Measurements from ENCODE around the gene RIMBP2.
"Not testable (repeated sequence)": the region's sequence is repeated elsewhere in the genome, so short reads cannot be mapped to it uniquely, and the experiment has no call there.

RIMBP2 gene

DNA sequence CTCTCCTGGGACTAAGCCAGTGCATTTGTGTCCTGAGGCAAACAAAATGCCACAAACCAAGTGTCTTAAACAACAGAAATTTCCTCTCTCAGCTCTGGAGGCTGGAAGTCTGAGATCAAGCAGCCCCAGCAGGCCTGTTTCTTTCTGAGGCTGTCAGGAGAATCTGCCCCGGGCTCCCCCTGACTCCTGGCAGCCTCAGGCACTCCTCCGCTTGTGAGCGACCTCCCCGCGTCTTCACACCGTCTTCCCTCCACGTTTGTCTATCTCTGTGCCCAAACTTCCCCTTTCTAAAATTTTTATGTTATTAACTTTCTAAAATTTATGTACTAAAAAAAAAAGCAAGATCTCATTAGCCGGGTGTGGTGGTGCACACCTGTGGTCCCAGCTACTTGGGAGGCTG is 59.7 kb downstream of the RIMBP2 start:
- no peak for DNase-seq (ENCODE audit: low read depth)

DNA sequence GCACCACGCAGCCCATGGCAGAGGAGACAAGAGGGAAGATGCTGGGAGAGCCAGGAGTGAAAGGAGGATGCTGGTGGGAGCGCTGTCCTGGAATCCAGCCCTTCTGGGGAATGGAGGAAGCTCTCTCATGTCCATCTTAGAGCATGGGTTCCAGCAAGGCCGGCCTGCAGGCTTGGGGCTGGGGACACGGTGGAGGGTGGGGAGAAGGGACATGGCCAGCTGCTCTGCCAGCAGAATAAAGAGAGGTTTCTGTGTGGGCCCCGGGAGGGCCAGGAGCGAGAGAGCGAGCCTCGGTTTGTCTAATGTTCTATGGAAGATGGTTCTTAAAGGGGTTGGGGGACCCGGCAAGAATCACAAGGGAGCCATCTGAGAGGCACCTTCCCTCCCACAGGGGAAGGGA is 60.2 kb downstream of the RIMBP2 start:
- no peak for DNase-seq (ENCODE audit: low read depth)

DNA sequence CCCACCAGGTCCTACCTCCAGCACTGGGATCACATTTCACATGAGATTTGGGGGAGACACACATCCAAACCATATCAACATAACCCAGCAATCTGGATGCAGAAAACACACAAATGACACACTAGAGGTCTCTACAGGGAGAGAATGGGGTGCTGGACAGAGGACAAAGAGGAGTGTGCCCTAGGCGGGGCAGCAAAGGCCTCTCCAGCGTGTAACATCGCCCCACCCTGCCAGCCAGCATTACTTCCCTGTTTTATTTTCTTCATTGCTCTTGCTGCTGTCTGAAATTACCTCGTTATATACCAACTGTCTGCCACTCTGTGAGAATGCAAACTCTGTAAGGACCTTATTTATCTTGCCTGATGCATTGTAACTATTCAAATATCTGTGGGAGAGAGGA is 61.1 kb downstream of the RIMBP2 start:
- DNase-seq (ENCODE audit: low read depth) = no peak

DNA sequence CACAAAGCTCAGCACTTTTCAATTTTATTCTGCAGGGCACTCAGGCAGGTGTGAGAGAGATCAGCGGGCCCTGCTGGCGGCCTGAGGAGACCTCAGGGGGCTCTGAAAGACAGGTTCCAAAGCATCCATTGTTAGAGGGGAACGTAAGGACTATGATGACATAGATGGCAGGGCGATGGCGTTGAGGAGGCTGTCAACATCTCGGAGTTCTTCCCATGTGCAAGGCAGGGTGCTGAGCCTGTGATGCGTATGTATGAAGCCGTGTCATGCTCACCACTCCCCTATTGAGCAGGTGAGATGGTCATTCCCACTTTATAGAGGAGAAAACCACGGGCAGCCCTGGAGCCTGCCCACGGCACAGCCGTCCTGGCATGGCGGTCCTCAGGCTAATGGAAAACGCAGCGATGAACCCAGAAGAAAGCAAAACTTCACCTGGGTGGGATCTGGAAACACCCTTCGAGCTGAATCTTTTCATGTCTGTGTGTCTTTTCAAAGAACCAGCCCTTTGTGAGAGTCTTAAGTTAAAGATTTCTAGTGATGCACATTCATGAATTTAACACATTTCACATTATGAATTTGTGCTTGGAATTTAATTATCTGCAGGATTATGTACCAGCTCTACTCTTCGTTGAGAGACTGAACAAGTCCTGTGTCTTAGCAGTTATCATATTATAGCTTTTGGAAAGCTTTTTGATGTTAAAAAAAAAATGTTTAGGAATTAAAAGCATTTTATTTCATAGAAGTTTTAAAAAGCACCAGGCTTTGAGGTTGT is 64.7 kb downstream of the RIMBP2 start:
- DNase-seq (ENCODE audit: low read depth) = no peak

DNA sequence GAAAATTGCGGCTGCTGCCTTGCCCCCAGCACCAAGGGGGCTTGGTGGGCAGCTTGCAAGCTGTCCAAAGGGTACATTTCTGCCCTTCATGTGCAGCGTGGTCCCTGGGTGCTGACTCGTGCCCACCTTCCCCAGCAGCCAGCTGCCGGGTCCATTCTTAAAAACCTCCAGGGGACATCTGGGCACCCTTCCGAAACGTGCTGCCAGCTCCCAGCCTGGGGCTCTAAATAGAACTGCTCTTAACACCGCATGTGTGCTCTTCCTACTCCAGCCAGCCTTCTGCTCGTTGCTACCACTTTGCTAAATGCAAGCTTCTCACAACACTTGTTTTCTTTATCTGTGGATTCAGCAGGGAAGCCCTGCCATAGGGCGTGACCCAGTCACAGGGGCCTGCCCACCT is 66.0 kb downstream of the RIMBP2 start:
- DNase-seq (ENCODE audit: low read depth) = no peak

DNA sequence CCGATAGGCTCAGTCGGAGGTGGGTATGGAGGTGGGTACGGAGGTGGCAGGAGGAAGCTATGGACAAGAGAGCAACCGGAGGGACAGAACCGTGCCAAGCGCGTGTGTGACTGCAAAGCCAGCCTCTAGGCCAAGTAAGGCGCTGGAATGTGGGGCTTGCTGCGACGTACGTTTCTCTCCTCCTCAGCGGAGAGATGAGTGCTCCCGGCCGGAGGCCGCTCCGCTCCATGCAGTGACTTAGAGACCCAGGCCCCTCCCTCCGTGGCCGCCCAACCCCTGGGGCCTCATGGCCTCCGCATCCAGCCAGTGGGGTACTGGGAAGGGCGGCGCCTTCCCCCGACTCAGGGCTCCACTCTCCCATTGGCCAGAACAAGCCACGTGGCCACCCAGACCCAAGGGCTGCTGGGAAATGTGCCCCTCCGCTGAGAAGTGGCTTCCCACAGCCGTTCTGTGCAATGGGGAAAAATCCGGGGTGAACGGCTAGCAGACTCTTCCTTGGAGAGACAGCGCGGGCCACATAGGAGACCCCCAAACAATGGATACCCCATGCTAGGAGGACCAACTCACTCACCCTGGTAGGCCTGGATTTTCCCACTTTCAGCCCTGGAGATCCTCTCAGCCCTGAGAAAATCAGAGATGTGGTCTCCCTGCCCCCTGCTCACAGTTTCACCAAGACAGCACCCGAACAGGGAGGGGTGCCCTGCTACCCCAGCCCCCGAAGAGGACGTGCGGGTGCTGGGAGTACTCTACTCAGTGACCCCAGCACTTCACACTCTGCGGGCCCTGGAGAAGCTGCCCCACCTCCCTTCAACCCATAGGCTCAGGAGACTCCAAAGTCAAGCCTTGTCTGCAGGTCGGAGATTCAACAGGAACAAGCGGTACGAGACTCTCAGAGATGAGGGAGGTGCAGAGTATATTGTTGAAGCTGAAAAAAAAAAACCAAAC is 66.7 kb downstream of the RIMBP2 start:
- no peak for DNase-seq (ENCODE audit: low read depth)

DNA sequence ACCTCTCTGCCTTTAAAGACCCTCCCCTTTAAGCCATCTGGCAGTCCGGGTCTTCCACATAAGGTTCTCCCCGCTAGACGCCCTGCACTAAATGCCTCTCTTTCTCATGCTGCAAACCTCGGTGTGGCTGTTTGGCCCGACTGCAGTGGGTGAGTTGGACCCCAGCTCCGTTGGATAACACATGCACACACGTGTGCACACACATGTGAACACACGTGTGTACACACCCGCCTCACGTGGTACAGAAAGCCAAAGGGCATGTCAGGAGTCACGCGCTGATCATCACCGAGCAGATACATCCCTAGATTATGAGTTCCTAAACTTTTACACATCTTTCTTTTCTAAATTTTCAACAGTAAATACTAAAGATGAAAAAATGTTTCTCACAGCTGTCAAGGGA is 68.3 kb downstream of the RIMBP2 start:
- DNase-seq (ENCODE audit: low read depth) = no peak

DNA sequence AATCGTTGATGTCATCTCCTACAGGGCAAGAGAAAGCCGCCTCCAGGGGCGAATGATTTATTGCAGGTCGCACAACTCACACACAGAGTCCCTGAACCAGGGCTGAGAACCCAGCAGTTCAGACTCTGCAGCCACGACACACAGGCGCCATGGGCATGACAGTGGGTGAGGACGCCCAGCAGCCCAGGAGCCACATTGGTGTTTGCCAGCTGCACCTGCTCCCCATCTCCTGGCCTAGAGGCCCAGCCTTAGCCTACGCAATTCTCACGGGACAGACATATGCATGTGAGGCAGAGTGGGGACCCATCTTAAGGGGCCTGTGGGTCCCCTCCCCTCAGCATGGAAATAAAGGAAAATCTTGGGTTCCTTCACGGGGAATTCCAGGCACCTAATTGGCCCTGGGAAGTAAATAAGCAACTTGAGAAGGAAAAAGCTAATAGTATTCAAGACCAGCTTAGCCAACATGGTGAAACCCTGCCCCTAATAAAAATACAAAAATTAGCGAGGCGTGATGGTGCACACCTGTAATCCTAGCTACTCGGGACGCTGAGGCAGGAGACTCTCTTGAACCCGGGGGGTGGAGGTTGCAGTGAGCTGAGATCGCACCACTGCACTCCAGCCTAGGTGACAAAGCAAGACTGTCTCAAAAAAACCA is 69.3 kb downstream of the RIMBP2 start:
- DNase-seq (ENCODE audit: low read depth) = no peak

DNA sequence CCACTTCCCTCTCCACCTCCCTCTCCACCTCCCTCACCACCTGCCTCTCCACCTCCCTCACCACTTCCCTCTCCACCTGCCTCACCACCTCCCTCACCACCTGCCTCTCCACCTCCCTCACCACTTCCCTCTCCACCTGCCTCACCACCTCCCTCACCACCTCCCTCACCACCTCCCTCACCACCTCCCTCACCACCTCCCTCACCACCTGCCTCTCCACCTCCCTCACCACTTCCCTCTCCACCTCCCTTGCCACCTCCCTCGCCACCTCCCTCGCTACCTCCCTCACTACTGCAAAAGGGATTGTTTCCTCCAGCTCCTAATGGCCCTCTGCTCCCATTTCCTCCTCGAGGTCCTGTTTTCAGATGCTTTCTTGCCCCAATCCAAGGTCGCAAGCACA is 69.9 kb downstream of the RIMBP2 start:
- not testable (repeated sequence) for DNase-seq (ENCODE audit: low read depth)

DNA sequence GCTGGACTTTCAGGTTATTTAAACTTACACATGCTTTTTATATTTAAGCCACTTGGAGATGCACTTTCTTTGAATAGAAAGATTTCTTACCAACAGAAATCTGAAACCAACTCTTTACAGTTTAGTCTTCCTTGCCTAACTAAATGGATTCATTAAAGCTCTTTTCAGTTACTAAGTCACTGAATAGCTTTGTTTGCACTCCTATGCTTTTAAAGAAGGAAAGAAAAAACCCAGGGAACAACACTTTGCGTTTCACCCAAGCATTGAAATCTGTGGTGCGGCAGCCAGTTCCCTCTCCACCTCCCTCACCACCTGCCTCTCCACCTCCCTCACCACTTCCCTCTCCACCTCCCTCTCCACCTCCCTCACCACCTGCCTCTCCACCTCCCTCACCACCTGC is 70.3 kb downstream of the RIMBP2 start:
- DNase-seq (ENCODE audit: low read depth) = no peak

DNA sequence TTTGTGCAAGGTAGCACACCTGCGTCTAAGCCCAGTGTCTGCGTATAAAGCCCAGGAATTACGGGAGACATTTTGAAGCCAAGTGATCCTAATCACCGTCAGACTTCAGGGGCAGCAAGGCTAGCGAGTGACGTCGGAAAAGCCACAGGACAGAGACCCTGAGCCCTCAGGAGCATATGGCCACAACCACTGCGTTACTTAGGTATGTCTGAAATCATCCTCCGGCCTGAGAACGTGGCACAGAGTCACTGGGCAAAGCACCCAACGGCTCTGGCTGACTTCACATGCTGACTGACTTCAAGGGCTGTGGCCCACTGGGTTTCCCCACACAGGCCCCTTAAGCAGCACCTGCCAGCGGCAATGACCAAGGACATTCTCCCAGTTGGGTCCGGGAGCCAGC is 71.5 kb downstream of the RIMBP2 start:
- no peak for DNase-seq (ENCODE audit: low read depth)

DNA sequence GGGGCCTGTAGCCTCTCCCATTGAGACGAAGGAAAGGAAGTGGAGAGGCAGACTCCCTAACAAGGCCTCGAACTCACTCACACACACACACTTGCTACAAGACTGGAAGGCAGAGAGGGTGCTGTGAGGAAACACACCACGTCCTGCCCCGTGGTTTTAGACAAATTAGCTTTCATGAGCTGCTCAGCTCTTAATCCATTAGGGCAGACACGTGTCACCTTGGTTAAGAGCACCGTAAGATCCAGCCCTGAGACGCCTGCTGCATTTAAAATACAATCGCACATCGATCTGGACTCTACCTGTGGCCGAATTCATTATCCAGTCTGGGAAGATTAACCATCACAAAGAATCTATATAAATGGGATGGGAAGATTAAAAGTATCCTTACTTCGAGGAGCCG is 72.0 kb downstream of the RIMBP2 start:
- no peak for DNase-seq (ENCODE audit: low read depth)

DNA sequence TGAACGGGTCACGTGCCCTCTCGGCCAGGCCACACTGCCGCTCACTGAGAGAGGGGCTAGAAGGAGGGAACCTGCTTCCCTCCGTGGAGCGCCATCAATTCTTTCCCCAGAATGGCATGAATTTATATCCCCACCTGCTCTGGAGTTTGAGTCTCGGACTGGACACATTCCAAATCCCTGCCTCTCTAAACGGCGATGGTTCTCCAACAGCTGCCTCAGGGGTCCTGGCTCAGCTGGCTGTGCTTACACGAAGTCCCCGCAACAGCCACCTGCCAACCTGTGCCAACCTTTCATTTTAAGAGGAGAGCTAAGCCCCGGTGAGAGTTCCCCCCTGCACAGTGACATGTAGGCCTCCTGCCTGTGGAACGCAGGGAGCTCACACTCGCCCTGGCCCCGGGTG is 73.2 kb downstream of the RIMBP2 start:
- no peak for DNase-seq (ENCODE audit: low read depth)

DNA sequence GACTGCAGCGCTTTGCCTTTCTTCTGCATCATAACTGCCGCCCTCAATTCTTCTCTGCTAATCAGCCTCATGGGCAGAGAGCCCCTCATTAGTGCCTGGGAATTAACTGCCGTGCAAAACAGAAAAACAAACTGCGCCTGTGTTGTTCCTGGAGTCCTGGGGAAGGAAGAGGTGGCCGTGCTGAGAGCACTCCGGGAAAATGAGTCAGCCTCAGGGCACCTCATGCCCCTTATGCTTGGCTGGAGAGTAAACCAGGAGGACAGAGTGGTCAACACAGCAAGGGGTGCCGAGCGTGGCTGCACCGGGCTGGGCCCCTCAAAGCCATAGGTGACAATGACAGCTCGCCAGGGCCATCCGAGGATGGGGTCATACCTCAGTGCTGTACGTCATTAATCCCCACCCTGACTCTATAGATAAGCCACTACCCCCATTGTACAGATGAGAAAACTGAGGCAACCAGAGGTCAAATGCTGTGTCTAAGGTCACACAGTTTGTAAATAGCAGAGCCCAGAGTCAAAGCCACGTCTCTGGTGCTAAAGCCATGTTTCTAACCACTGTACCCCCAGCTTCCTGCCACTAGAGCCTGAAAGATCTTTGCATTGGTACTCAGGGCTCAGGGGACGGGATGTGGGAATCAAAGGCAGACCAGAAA is 74.4 kb downstream of the RIMBP2 start:
- no peak for DNase-seq (ENCODE audit: low read depth)

DNA sequence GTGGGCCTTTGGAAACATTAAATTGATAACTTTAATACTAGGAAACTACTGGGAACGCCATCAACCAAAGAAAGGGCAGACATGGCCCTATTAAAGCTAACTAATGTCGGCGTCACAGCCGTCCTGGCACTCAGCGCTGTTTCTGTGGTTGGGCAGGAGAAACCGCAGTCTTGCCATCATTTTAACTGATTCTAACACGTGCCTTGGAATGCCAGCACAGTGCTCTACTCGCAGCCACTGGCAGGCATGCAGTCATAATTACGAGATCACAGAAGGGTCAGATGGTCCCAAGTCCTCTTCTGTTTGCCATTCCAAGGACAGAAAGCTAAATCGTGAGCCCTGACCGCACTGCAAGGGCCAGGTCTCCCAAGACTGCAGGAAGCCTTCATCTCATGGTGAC is 75.2 kb downstream of the RIMBP2 start:
- no peak for DNase-seq (ENCODE audit: low read depth)

DNA sequence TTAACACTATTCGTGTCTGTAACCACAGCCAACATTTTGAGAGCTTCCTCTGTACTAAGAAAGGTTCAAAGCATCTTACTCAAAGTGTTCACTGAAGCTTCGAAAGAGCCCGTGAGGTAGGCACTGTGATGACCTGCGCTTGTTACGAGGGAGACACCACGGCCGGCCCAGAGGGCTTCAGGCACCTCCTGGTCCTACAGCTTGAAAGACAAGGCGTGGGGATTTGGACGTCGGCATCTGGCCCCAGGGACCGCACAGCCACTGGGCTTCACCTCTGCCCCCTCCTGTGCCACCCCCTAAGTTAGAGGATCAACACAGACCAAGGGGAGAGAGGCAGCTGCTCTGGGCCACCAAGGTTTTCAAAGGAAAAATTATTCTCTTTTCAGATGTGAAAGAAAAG is 75.6 kb downstream of the RIMBP2 start:
- DNase-seq (ENCODE audit: low read depth) = no peak

DNA sequence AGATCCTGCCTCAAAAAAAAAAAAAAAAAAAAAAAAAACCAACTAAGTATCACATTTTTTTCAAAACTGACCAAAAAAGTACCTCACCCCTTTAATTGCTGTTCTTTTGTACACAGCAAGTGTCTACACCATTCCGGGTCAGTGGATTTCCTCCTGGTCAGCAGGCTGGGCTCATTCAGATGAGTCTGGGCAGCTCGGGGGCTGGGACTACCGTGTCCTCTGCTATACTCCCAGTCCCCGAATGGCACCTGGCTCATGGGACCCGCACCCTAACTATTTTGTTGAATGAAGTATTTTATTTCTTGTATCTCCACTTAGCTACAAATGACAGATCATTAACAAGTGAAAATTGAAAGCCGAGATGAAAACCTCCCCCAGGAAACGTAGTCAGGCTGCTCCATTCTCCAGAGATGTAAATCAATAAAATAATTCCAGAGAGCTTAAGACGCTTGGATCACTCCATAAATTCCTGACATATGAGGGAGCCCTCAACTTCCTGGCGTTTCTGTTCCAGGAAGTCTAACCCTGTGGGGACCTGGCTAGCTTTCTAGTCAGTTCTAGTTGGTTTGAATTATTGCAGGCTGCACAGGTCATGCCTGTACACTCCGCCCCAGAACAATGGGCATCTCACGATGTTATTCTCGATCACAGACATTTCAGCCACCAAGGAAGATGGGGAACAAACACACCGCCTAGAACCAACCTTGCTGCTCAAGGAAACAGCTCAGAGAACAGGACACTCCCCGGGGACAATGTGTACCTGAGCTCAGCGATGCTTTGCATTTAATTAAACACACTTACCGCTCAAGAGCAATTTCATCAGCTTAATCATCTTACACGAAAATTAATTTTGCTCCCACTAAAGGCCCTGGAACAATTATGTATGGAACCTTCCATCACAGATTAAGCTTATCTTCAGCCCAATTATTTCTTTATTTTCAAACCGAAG is 76.3 kb downstream of the RIMBP2 start:
- no peak for DNase-seq (ENCODE audit: low read depth)

DNA sequence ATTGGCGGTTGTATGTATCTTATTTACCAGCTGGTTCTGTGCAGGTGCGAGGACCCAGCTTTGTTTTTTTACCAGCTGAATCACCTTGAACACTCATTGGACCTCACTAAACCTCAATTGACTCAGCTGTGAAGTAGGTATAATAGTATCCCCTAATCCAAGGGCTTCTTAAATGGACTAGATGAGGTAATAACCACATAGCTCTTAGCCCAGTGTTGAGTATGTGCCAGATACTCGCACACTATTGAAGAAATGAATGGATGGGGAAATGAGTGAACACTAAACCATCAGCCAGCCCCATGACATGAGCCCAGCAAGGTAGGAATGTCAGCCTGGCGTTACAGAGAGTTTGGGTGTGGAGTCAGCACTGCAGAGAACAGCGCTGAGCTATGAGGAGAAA is 79.7 kb downstream of the RIMBP2 start:
- no peak for DNase-seq (ENCODE audit: low read depth)

DNA sequence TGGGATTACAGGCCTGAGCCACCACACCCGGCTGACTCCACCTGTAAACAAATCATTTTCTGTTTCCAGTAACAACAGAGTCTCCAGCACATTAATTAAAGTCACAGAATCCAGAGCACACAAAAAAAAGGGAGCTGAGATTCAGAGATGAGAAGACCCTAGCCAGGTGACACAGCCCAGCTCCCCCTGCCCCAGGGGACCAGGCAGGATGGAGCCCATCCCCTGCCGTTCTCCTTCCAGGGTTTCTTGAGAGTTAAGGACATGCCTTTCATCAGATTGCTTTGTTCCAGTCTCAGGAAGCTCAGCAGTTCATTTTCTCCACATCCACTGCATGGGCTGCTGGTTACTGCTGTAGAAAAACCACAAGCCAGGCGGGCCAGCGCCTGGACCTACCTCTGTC is 81.2 kb downstream of the RIMBP2 start:
- no peak for DNase-seq (ENCODE audit: low read depth)

DNA sequence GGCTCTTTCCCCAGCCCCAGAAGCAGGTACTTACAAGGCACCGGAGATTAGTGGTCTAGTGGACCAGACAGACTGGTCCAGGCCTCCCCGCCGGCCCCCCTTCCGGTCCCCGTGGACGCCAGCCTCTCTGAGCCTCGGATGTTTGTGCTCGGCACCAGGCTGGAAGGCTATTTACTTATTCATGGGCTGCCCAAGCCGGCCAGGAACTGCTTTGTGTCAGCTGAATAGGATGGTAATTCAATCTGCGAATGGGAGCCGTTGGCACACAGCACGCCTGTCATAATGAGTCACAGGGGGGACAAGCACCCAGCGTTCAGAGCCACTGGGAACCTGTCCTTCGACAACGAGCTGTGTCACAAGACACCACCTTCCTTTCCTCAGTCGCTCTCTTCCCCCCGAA is 82.3 kb downstream of the RIMBP2 start:
- DNase-seq (ENCODE audit: low read depth) = no peak

DNA sequence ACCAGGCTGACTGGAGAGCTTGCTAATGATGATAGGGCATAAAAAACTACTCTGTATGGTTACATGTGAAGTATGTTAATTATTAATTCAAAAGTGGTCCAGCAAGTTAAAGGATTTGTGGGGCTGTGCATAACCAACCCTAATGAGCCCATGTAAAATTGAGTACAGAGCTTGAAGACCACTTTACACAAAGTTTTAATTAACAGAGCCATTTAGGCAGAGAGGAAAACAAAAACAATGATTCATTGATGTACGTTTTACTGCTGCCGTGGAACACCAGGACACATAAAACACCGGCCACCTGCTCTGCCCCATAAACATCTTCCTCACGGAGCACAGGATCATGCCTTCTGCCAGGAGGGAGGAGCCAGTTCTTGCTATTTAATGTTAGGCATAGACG is 83.5 kb downstream of the RIMBP2 start:
- no peak for DNase-seq (ENCODE audit: low read depth)

All from stimulated activated CD8-positive, alpha-beta memory T cell treated with anti-CD3 and anti-CD28 coated beads, Interleukin-12 subunit alpha, Interleukin-12 subunit beta, amount 100 ng/mL, for 4 hours (primary cell).